HK-2 (cell line): ENCODE results near the gene GCH1.
A peak's percentile ranks its signal among the peaks of the same experiment; 100 is the strongest.
"Not testable (repeated sequence)": the region's sequence is repeated elsewhere in the genome, so short reads cannot be mapped to it uniquely, and the experiment has no call there.

ENCODE experiments used
- DNase-seq: peaks from one replicate; pipeline ENCODE4 v3.0.0-alpha.2; 2018; ENCODE audit not compliant: unreplicated experiment

GCH1 gene

GRCh38 chr14:54818201-54819133, 84.2 kb downstream of the GCH1 start:
- peak; percentile 26 for DNase-seq

- no peak for DNase-seq
Observed at GRCh38 chr14:54817506-54817905, 85.1 kb downstream of the GCH1 start.

- no peak for DNase-seq
Observed at GRCh38 chr14:54816450-54816849, 86.2 kb downstream of the GCH1 start.

GRCh38 chr14:54815515-54815914, 87.1 kb downstream of the GCH1 start:
- no peak for DNase-seq

GRCh38 chr14:54815016-54815415, 87.6 kb downstream of the GCH1 start:
- no peak for DNase-seq

GRCh38 chr14:54814076-54814475, 88.5 kb downstream of the GCH1 start:
- peak; percentile 22 for DNase-seq

- no peak for DNase-seq
Observed at GRCh38 chr14:54813081-54813480, 89.5 kb downstream of the GCH1 start.

- no peak for DNase-seq
Observed at GRCh38 chr14:54812617-54813016, 90.0 kb downstream of the GCH1 start.

GRCh38 chr14:54809767-54810166, 92.9 kb downstream of the GCH1 start:
- no peak for DNase-seq

GRCh38 chr14:54808326-54809161, 94.1 kb downstream of the GCH1 start:
- DNase-seq = no peak

GRCh38 chr14:54807881-54808280, 94.7 kb downstream of the GCH1 start:
- DNase-seq = no peak

- DNase-seq = no peak
Observed at GRCh38 chr14:54807428-54807827, 95.2 kb downstream of the GCH1 start.

- DNase-seq = no peak
Observed at GRCh38 chr14:54806616-54807015, 96.0 kb downstream of the GCH1 start.

- peak; percentile 83 for DNase-seq
Observed at GRCh38 chr14:54805445-54806322, 96.9 kb downstream of the GCH1 start.

GRCh38 chr14:54805070-54805444, 97.6 kb downstream of the GCH1 start:
- DNase-seq = no peak

GRCh38 chr14:54804538-54805041, 98.0 kb downstream of the GCH1 start:
- DNase-seq = no peak

GRCh38 chr14:54803926-54804537, 98.6 kb downstream of the GCH1 start:
- DNase-seq = no peak

- DNase-seq = no peak
Observed at GRCh38 chr14:54803396-54803795, 99.2 kb downstream of the GCH1 start.

GRCh38 chr14:54801482-54801881, 101.1 kb downstream of the GCH1 start:
- not testable (repeated sequence) for DNase-seq

GRCh38 chr14:54798465-54799124, 104.0 kb downstream of the GCH1 start:
- DNase-seq = no peak

- DNase-seq = no peak
Observed at GRCh38 chr14:54797986-54798385, 104.6 kb downstream of the GCH1 start.
